ENCODE measurements around the gene SCARB1. TPM values are rescaled to one million over a fixed set of nuclear protein-coding genes. Genes with fewer than 3 reads are reported as not detected.

SCARB1 gene
- total and polyA plus RNA-seq, 2 experiments from 2014 or later, result 50.4 to 90.0 TPM

DNA sequence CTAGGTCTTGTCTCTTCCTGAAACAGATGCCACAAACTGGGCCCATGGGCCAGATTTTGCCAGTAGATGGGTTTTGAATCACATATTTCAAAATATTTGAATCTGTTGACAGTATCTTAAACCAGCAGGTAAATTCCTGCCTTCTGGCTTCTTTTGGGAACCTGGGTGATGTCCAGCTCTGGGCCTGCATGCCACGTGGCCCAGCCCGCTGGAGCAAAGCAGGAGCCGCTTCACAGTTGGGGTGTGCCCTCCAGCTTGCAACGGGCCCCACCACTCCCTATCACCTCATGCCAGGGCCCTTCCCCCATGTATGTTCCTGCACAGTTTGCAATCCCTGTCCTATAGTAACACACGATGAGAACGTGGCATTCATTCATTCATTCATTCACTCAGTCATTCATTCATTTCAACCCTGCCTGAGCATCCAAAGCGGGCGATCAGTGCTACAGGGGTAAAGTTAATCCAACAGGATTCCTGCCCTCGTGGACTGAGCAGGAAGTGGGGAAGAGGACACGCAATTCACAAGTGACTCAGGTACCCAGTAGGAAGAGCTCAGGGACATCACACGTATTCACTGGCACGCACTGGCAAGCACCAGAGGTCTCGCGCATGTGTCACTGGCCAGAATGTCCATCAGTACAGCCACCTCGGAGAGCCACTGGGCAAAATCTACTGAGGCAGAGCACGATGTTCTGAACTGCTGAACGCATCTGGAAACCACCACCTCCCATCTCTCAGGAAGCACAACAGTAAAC lies 27.8 kb downstream of the SCARB1 start:
- no peak for DNase-seq (ENCODE audit: low spot score)
- no peak for TF ChIP-seq EZH2phosphoT487 (IDR thresholded peaks at IDR 0.05; ENCODE audit: low read depth, severe bottlenecking, unreplicated experiment)
- TF ChIP-seq, protein P1, sequence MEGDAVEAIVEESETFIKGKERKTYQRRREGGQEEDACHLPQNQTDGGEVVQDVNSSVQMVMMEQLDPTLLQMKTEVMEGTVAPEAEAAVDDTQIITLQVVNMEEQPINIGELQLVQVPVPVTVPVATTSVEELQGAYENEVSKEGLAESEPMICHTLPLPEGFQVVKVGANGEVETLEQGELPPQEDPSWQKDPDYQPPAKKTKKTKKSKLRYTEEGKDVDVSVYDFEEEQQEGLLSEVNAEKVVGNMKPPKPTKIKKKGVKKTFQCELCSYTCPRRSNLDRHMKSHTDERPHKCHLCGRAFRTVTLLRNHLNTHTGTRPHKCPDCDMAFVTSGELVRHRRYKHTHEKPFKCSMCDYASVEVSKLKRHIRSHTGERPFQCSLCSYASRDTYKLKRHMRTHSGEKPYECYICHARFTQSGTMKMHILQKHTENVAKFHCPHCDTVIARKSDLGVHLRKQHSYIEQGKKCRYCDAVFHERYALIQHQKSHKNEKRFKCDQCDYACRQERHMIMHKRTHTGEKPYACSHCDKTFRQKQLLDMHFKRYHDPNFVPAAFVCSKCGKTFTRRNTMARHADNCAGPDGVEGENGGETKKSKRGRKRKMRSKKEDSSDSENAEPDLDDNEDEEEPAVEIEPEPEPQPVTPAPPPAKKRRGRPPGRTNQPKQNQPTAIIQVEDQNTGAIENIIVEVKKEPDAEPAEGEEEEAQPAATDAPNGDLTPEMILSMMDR (IDR thresholded peaks at IDR 0.05; ENCODE audit: poor library complexity), result no peak
- TF ChIP-seq EZH2 (IDR thresholded peaks at IDR 0.05; ENCODE audit: borderline replicate concordance), result no peak
- no peaks in the 10 kb centered on the region for H3K9me3 ChIP-seq (ENCODE audit: low read depth)
- no peaks in the 10 kb centered on the region for H3K36me3 ChIP-seq (replicated peaks; ENCODE audit: insufficient read depth, low read depth)
- no peak overlapping the region for H3K4me2 ChIP-seq
- no peaks in the 10 kb centered on the region for H4K20me1 ChIP-seq (ENCODE audit: insufficient read depth, poor library complexity, severe bottlenecking)
- H3K4me1 ChIP-seq (ENCODE audit: insufficient read depth), result peaks cover 15% of the 10 kb centered on the region
- H3K9me2 ChIP-seq (replicated peaks; ENCODE audit: insufficient read depth), result no peaks in the 10 kb centered on the region
- no peaks in the 10 kb centered on the region for H3K27me3 ChIP-seq
- peaks cover 23% of the 10 kb centered on the region for H3K79me2 ChIP-seq
- no peak overlapping the region for H3K4me3 ChIP-seq
- no peak overlapping the region for H3K27ac ChIP-seq
- H2AFZ ChIP-seq, result no peak overlapping the region
- WGBS (ENCODE audit: low lambda C conversion rate, missing lambda C conversion rate), result 87% methylated on average over 17 of the region's 17 CpGs

GRCh38 chr12:124834822-124835221 lies 28.8 kb downstream of the SCARB1 start:
- Histone ChIP-seq H2AFZ (no peak overlapping the region), H3K9me2 (replicated peaks; ENCODE audit: insufficient read depth) (no peaks in the 10 kb centered on the region), H3K4me3 (no peak overlapping the region), H3K36me3 (replicated peaks; ENCODE audit: insufficient read depth, low read depth) (no peaks in the 10 kb centered on the region), H3K4me2 (no peak overlapping the region), H3K4me1 (ENCODE audit: insufficient read depth) (peaks cover 15% of the 10 kb centered on the region), H3K27me3 (no peaks in the 10 kb centered on the region), H4K20me1 (ENCODE audit: insufficient read depth, poor library complexity, severe bottlenecking) (no peaks in the 10 kb centered on the region), H3K79me2 (peaks cover 24% of the 10 kb centered on the region), H3K9me3 (ENCODE audit: low read depth) (no peaks in the 10 kb centered on the region), H3K27ac (no peak overlapping the region)
- no peak for TF ChIP-seq EZH2phosphoT487 (IDR thresholded peaks at IDR 0.05; ENCODE audit: low read depth, severe bottlenecking, unreplicated experiment)
- no peak for TF ChIP-seq EZH2 (IDR thresholded peaks at IDR 0.05; ENCODE audit: borderline replicate concordance)
- TF ChIP-seq, protein P1 (IDR thresholded peaks at IDR 0.05; ENCODE audit: poor library complexity), result no peak
- no peak for DNase-seq (ENCODE audit: low spot score)
- whole genome bisulfite sequencing (ENCODE audit: low lambda C conversion rate, missing lambda C conversion rate), result 90% methylated on average over 9 of the region's 9 CpGs

- Histone ChIP-seq H3K79me2 (peaks cover 27% of the 10 kb centered on the region), H3K9me3 (ENCODE audit: low read depth) (no peaks in the 10 kb centered on the region), H3K27me3 (no peaks in the 10 kb centered on the region), H2AFZ (no peak overlapping the region), H3K27ac (no peak overlapping the region), H4K20me1 (ENCODE audit: insufficient read depth, poor library complexity, severe bottlenecking) (no peaks in the 10 kb centered on the region), H3K36me3 (replicated peaks; ENCODE audit: insufficient read depth, low read depth) (no peaks in the 10 kb centered on the region), H3K9me2 (replicated peaks; ENCODE audit: insufficient read depth) (no peaks in the 10 kb centered on the region), H3K4me2 (no peak overlapping the region), H3K4me3 (no peak overlapping the region), H3K4me1 (ENCODE audit: insufficient read depth) (peaks cover 23% of the 10 kb centered on the region)
- 55% methylated on average over 18 of the region's 18 CpGs for WGBS (ENCODE audit: low lambda C conversion rate, missing lambda C conversion rate)
- no peak for DNase-seq (ENCODE audit: low spot score)
- TF ChIP-seq EZH2phosphoT487 (IDR thresholded peaks at IDR 0.05; ENCODE audit: low read depth, severe bottlenecking, unreplicated experiment), result no peak
- TF ChIP-seq, protein P1 (IDR thresholded peaks at IDR 0.05; ENCODE audit: poor library complexity), result no peak
Measured at GRCh38 chr12:124833693-124834122, 30.0 kb downstream of the SCARB1 start.
